ENCODE data around the gene FAM131A.

FAM131A gene

GRCh38 chr3:184341925-184342324, 4.5 kb downstream of the FAM131A start:
- DNase-seq (ENCODE audit: low spot score) = no peak

DNA sequence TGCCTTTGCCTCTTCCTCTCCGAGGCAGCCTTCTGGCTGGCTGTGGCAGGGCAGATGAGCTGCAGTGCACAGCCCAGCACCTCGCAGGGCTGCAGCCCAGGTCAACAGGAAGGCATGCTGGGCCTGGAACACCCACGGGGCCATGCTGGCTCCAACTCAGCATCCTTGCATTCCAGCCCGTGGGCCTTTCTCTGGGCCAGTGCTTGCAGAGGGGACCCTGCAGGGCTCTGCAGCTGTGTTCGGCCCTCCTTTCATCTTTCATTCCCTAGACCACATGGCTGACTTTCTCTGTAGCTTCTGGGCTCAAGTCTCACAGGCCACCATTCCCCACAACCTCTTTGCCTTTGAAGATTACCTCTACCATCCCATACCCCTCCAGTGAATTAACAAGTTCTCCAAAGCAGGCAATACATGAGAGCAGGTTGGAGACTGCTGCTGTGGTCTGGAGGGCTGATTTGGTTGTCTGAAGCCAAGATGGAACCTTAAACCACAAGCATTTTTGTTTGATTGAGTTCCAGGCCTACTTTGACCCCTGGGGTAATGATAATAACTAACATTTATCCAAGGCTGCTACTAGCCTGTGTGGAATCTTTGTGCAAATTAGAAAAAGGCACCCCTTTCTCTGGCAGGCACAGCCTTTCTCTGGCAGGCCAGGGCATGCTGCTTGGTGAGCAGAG, 5.9 kb downstream of the FAM131A start:
- DNase-seq (ENCODE audit: low spot score) = no peak

DNA sequence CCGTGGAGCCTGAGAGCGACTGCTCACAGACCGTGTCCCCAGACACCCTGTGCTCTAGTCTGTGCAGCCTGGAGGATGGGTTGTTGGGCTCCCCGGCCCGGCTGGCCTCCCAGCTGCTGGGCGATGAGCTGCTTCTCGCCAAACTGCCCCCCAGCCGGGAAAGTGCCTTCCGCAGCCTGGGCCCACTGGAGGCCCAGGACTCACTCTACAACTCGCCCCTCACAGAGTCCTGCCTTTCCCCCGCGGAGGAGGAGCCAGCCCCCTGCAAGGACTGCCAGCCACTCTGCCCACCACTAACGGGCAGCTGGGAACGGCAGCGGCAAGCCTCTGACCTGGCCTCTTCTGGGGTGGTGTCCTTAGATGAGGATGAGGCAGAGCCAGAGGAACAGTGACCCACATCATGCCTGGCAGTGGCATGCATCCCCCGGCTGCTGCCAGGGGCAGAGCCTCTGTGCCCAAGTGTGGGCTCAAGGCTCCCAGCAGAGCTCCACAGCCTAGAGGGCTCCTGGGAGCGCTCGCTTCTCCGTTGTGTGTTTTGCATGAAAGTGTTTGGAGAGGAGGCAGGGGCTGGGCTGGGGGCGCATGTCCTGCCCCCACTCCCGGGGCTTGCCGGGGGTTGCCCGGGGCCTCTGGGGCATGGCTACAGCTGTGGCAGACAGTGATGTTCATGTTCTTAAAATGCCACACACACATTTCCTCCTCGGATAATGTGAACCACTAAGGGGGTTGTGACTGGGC, 7.3 kb downstream of the FAM131A start:
- no peak for DNase-seq (ENCODE audit: low spot score)

DNA sequence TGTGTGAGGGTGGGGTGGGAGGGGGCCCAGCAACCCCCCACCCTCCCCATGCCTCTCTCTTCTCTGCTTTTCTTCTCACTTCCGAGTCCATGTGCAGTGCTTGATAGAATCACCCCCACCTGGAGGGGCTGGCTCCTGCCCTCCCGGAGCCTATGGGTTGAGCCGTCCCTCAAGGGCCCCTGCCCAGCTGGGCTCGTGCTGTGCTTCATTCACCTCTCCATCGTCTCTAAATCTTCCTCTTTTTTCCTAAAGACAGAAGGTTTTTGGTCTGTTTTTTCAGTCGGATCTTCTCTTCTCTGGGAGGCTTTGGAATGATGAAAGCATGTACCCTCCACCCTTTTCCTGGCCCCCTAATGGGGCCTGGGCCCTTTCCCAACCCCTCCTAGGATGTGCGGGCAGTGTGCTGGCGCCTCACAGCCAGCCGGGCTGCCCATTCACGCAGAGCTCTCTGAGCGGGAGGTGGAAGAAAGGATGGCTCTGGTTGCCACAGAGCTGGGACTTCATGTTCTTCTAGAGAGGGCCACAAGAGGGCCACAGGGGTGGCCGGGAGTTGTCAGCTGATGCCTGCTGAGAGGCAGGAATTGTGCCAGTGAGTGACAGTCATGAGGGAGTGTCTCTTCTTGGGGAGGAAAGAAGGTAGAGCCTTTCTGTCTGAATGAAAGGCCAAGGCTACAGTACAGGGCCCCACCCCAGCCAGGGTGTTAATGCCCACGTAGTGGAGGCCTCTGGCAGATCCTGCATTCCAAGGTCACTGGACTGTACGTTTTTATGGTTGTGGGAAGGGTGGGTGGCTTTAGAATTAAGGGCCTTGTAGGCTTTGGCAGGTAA, 8.1 kb downstream of the FAM131A start:
- DNase-seq (ENCODE audit: low spot score) = peak; percentile 58

DNA sequence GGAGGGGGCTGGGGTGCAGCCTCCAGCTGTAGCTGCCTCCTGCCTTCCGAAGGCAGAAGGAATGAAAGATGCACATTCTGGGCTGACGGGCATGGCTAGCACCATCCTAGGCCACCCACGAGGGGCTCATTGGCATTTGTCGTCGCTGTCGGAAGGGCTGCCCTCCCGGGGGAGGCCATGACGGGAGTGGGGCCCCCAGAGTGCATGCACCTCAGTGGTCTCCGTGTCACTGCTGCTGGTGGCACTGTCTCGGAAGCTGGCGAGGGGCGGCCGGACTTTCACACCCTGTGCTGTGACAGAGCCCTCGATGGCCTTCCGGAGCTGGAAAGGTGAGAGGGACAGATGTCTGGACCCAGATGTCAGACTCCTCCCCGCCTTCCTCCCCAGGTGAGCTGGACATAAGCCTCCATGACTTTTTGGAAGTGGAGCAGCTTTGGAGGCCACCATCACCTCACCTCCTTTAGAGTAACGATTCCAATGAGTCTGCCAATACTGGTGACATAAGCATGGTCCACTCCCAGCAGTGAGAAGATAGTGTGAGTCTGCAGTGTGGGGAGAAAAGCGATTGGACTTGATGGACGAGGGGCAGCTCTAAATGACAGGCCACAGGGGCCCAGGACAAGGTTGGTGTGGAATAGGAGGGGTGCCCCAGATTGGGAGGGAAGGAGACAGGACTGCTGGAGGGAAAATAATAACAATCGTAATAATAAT, 9.2 kb downstream of the FAM131A start:
- no peak for DNase-seq (ENCODE audit: low spot score)

- no peak for DNase-seq (ENCODE audit: low spot score)
These were observed 10.1 kb downstream of the FAM131A start for GRCh38 chr3:184347321-184348056.

DNA sequence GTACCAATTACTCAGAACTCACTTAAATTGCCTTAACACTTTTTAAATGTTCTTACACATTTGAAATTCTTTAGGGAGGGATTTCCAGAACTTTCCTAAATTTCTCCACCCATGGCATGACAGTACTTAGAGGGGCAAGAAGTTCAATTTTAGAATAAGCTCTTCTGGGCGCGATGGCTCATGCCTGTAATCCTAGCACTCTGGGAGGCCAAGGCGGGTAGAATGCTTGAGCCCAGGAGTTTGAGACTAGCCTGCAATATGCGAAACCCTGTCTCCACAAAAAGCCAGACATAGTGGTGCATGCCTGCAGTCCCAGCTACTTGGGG, 10.6 kb downstream of the FAM131A start:
- no peak for DNase-seq (ENCODE audit: low spot score)

GRCh38 chr3:184349563-184350470, 12.4 kb downstream of the FAM131A start:
- no peak for DNase-seq (ENCODE audit: low spot score)

DNA sequence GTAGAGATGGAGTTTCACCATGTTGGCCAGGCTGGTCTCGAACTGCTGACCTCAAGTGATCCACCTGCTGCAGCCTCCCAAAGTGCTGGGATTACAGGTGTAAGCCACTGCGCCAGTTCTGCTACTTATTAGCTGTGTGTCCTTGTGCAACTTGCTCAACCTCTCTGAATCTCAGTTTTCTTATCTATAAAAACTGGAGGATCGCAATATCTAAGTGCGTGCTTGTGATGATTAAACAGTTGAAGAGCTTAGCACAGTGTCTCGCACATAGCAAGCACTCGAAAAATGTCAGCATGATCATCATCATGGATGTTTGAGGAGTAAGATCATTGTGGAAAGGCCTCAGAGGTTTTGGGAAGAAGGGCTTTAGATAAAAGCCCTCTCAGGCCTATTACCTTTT, 13.2 kb downstream of the FAM131A start:
- no peak for DNase-seq (ENCODE audit: low spot score)

DNA sequence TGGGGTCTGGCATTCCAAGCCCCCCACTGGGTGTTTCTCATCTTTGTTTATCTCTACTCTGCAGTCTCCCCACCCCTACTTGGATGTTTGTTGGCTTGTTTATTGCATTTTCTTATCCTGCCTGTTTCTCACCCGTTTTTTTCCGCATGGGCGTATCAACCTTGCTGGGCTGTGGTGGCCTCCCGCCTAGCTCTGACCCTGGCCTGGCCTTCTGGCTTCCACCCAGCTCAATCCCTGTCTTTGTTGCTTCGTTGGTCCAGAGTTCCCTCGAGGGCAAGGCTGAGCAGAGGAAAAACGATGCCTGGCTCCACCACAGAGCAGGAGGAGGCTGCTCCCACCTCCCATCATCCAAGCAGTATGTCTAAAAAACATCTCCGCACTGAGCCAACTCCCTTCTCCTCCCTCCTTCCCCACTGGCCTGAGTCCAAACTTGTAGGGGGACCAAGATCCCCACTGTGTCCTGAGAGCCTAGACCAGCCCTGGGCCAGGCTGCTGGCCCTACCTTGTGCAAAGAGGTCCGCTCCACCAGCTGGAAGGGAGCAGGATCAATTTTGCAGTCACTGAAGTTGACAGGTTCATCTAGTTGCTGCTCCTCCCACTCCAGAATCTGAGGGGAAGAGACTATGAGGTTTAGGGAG, 14.2 kb downstream of the FAM131A start:
- DNase-seq (ENCODE audit: low spot score) = no peak

GRCh38 chr3:184352149-184352785, 14.9 kb downstream of the FAM131A start:
- no peak for DNase-seq (ENCODE audit: low spot score)

DNA sequence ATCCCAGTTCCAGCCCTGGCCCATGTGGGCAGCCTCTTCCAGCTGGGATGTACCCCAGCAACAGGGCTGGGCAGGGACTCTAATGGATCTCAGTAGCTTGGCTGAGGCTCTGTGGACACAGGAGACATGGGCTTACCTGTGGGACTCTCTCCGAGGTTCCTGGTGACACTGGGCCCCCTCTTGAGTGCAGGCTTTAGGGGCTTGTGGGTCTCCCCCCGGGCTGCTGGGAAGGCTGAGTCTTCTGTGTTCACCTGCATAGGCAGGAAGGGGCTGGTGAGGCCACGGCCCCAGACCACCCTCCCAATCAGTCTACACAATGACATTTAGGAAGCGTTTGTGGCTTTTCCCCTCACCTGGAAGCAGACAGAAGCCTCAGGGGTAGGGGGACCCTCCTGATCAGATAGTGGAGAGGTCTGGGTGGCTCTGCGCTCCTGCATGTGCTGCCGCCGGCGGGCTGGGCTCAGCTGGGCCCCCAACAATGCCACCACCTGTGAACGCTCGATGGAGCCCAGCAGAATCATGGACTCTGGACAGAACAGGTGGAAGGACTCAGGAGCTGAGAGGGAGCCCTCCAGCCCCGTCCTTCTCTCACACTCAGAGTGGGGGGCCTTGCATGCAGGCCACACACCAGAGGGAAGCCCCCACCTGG, 15.6 kb downstream of the FAM131A start:
- DNase-seq (ENCODE audit: low spot score) = no peak

DNA sequence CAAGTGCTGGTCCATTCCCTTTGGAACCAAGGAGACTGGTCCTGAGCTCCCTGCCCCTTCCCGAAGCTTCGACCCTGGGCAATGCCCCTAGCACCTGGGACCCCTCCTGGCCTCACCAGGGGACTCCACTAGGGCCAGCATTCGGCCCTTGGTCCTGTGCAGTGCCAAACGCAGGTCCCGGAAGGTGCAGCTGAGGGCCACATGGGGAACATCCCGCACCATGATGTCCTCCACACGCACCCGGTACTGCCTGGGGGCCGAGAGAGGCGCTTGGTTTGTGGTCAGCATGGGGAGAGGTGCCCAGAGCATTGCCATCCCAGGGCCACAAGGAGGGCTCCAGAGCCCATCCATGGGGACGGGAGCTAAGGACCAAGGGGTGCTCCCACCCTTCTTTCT, 16.1 kb downstream of the FAM131A start:
- DNase-seq (ENCODE audit: low spot score) = no peak

DNA sequence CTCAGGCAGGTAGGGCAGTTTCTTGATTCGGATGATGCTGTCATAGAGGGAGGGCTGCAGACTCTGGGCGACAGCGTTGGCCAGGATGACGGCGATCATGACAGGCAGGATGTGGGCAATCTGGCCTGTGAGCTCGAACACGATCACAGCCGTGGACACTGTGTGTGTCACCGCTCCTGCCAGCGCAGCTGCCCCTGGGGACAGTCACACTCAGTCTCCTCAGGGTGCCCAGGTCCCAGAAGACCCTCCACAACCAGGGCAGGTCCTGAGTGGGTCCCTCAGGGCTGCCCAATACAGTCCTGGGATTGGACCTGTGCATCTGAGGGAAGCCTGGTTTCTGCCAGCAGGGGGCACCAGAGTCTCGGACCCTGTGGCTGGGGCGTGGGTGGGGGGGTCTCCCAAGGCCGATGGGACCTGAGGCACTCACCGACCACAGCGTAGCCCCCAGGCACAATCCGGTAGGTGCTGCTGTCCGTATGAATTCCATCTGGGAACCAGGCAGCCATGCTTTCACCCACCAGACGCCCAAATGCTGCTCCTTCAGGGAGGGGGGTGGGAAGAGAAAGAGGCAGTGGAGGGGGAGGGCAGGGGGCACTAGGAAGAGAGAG, 16.8 kb downstream of the FAM131A start:
- DNase-seq (ENCODE audit: low spot score) = no peak

- no peak for DNase-seq (ENCODE audit: low spot score)
These were observed 17.4 kb downstream of the FAM131A start for GRCh38 chr3:184354754-184355153.

DNA sequence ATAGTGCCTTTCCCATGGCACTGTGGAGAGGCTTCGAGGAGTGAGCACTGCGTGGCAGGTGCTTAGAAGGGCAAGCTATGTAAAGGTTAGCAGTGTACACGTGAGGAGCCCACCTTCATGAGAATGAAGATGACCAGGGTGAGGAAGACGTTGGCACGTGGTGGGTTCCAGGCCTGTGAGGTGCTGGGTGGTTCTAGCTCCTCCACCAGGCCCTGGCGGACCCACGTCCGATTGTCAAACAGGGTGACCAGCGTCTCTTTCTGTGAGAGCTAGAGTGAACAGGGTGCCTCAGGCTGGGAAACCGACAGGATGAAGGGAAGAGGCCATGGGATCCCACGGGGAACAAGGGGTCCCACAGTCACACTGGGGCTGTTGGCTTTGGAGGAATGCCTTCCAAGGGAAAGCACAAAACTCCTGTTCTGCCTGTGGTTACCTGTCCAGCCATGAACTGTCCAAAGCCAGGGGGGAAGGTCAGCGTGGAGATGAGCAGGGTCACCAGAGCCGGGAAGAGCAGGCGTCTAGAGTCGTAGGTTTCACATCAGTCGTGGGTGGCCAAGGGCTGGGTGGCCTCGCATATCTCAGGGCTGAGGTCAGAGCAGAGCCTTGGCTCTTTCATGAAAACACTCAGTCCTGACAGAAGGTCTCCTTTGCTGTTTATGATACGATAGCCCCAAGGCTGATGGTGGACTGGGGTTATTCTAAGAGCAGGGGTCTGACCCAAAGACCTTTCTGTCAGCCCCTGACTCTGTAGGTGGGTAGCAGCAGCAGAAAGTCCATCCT, 18.1 kb downstream of the FAM131A start:
- DNase-seq (ENCODE audit: low spot score) = no peak

DNA sequence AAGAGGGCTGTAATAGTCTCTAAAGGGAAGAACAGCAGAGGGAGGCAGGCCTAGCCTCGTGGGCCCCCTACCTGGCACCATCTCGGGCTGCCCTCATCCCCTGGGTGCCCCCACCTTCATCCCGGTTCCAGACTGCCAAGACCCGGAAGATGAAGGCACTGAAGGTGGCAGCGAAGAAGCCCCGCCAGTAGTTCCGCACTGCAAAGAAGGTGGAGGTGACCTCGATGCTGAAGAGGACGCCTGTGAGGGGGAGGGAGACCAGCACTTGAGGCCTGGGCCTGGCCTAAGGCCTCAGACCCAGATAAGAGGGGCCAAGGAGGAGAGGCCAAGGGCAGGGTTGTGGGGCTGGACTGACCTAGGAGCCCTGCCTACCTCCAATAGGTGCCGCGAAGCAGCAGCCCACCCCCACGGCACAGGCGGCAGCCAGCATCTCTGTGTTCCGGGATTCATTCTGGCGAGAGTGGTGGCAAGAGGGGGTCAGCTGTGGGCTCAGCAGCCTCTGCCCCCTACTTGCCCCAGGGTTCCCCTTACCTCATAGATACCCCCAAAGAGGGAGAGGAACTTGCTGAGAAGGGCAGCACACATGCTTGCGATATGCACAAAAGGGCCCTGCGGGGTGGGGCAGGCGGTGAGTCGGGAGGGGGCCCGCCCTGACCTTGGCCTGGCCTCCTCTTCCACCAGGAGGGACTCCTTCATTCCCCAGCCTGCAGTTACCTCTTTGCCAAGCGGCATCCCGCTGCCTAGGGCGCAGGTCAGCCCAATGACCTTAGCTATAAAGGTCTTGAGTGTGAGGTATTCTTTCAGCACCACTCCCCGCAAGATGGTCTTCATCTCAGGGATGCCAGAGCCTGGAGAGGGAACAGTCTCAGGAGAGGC, 20.1 kb downstream of the FAM131A start:
- no peak for DNase-seq (ENCODE audit: low spot score)

All from kidney capillary endothelial cell (primary cell).